Measurements from ENCODE around the gene RCE1.

RCE1 gene

GRCh38 chr11:66868726-66869566 is 25.7 kb downstream of the RCE1 start:
- DNase-seq (ENCODE audit: low spot score) = no peak

- DNase-seq (ENCODE audit: low spot score) = no peak
These were observed 26.3 kb downstream of the RCE1 start for GRCh38 chr11:66869567-66869870.

DNA sequence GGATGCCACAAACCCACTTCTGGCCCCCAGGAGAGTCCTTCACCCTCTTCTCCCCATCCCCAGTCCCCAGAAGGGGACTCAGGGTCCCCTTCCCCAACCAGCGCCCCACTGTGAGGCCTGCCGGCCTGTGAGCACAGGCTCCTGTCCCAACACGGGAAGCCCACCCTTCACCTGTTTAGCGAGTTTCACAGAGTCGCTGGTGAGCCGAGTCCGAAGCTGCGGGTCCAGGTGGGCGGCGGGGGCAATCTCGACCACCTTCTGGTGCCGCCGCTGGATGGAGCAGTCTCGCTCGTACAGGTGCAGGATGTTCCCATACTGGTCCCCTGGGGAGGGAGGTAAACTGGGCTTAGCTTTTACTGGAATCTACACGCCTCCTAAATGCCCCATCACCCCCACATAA is 26.9 kb downstream of the RCE1 start:
- no peak for DNase-seq (ENCODE audit: low spot score)

GRCh38 chr11:66870616-66871520 is 27.6 kb downstream of the RCE1 start:
- DNase-seq (ENCODE audit: low spot score) = no peak

DNA sequence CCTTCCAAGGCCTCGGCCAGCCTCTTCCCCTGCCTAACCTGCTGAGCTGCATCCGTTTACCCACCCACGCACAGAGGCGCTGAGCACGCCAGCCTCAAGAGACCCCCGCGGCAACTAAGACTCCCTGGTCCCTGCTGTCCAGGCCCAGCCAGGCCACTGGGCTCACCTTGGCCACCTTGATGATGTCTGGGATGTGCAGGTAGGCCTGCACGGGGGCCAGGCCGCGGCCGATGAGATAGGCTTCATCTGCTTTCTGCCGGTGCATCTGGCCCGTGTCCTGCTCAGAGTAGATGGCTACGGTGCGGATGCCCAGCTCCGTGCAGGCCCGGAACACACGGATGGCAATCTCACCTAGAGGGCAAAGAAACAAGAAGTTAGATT is 28.3 kb downstream of the RCE1 start:
- DNase-seq (ENCODE audit: low spot score) = no peak

DNA sequence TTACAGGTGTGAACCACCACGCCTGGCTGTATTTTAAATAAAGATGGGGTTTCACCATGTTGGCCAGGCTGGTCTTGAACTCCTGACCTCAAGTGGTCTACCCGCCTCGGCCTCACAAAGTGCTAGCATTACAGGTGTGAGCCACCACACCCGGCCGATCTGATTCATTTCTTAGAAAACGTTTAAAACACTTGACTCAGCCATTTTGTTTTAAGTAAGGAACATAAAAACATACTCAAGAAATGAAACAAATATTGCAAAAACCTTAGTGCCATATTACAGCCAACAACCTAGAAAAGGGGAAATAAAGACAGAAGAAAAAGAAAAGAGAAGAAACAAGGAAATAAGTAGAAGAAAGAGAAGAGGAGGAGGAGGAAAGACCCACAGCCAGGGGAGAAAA is 31.0 kb downstream of the RCE1 start:
- no peak for DNase-seq (ENCODE audit: low spot score)

DNA sequence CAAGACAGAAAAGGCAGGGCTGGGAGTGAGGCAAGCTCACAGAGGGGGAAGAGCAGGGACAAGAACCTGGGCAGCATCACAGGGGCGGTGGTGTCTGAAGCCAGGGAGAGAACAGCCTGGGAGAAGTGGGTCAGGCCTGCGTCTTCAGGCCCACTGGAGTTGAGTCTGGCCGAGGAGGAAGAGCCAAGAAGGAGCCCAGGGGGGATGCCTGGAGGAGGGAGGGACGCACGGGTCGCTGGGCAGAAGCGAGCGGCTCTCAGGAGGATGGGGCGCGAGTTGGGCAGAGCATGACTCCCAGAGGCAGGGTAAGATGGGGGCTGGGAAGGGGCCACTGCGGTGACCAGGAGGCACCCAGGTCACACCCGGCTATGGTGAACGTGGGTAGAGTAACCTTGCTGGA is 32.1 kb downstream of the RCE1 start:
- DNase-seq (ENCODE audit: low spot score) = no peak

DNA sequence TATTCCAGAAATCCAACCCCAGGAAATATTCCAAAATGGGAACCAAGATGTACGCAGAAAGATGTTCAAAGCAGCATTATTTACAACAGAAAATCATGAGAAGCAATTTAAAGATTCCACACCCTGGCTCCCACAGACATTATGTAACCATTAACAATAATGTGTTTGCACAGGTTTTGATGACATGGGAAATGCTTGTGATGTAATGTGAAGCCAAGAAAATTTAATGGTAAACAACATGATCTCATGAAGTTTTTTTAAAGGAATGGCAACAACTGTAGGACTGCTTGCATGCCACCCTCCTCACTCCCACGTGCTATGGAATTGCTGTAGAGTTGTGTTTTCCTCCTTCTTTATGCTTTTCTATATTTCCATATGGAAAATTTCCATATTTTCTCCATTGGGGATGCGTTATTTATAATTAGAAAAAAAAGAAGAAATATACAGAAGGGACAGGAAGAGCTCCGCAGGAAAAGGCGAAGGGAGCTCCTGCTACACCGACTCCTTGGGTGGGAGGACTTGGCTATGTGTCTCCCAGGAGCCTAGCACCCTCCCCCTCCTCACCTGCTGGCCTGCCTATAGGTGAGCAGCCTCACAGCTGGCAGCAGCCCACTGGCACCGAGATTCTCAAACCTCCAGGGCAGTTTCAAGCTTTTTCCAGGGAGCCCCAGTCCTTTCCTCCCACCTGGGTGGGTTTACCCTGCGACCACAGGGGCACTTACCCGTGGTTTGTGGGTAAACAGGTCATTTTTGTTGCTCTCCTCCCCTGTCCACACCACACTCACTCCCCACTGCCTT is 34.5 kb downstream of the RCE1 start:
- DNase-seq (ENCODE audit: low spot score) = no peak

DNA sequence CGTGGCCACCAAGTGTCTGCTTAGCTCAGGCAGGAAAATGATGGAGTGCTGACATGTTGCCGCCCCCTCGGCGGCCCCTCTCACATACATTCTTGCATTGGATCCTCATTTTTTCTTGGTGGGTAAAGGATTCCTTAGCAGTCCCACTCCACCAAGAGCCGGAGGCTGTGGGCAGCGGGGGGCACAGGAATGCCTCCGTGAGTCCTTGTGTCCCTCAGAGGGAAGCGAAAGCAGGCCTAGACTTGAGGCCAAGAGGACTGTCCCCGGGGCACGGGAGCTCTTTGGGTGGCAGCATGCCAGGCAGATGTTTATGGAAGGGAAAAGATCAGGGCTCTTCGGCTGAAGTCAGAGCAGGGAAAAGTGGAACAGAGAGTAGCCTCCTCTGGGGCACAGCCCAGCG is 35.2 kb downstream of the RCE1 start:
- peak; percentile 53 for DNase-seq (ENCODE audit: low spot score)

- no peak for DNase-seq (ENCODE audit: low spot score)
These were observed 35.8 kb downstream of the RCE1 start for GRCh38 chr11:66879000-66879399.

- DNase-seq (ENCODE audit: low spot score) = no peak
These were observed 36.3 kb downstream of the RCE1 start for GRCh38 chr11:66879583-66879982.

- no peak for DNase-seq (ENCODE audit: low spot score)
These were observed 36.8 kb downstream of the RCE1 start for GRCh38 chr11:66879999-66880398.

DNA sequence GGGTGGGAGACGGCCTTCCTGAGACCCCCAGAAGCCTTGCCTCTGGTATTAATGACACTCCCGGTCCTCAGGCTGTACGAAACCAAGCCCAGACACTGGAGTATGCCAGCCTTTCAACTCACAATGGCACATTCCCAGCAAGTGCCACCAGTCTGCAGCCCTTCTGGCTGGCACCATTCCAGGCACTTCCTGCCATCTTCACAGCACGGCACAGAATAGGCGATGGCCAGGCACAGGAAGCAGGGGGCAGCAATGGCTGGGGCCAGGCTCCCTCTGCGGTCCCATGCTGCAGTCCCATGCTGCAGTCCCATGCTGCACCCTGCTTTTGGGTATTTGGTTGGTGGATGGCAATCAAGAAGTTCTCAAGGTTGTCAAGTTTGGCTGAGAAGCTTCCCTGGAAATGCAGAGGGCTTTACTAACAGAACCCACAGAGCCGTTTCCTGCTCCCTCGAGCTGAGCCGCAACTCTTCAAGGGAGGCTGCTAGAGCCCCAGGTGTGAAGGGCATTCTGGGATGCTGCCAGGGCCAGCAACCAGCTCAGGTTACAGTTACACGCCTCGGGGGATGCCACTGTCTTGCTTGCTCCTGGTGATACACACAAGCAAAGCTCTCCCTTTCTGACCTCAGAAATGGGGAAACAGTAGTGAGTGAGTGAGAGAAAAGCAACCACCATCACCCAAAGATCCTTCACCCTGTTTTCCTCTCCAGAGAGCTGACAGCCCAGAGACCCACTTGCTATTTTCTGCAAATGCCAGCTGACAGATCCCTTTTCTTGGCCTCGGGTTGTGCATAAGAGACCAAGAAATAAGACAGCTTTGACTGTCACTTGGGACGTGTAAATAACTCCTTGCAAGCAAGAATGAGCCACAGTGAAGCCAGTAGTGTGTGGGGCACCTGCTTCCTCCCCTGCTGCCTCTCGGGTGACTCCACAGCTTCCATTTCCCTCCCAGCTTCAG is 37.5 kb downstream of the RCE1 start:
- no peak for DNase-seq (ENCODE audit: low spot score)

- no peak for DNase-seq (ENCODE audit: low spot score)
These were observed 38.2 kb downstream of the RCE1 start for GRCh38 chr11:66881451-66881835.

- DNase-seq (ENCODE audit: low spot score) = no peak
These were observed 38.7 kb downstream of the RCE1 start for GRCh38 chr11:66881927-66882452.

GRCh38 chr11:66882561-66883015 is 39.3 kb downstream of the RCE1 start:
- no peak for DNase-seq (ENCODE audit: low spot score)

GRCh38 chr11:66883016-66883965 is 40.0 kb downstream of the RCE1 start:
- DNase-seq (ENCODE audit: low spot score) = peak; percentile 57

DNA sequence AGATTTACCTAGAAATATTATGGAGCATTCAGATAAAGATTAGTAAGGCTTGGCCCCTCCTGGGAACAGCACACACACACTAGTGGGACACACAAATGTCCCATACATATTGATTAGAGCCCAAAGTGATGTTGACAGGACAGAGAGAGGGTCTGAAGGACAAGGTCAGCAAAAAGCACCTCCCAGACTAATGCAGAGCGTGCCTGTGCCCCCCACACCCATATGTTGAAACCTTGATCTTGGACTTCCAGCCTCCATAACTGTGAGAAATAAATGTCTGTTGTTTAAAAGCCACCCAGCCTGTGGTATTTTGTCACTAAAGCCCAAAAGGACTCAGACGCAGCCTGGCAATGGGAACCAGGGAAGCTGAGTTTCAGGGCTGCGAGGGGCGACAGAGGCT is 41.2 kb downstream of the RCE1 start:
- DNase-seq (ENCODE audit: low spot score) = no peak

GRCh38 chr11:66885469-66885868 is 42.2 kb downstream of the RCE1 start:
- no peak for DNase-seq (ENCODE audit: low spot score)

GRCh38 chr11:66885950-66886440 is 42.8 kb downstream of the RCE1 start:
- no peak for DNase-seq (ENCODE audit: low spot score)
